ENCODE data around the gene LMBR1L. TPM values are rescaled to one million over a fixed set of nuclear protein-coding genes. Genes with fewer than 3 reads are reported as not detected.
"Not testable (repeated sequence)": the region's sequence is repeated elsewhere in the genome, so short reads cannot be mapped to it uniquely, and the experiment has no call there.

Gene LMBR1L
- 61.9 and 64.4 TPM in 2 replicates for total RNA-seq

GRCh38 chr12:49110464-49111155 is at the start of gene LMBR1L:
Gene LMBR1L (minus strand): TSS chr12:49110847. CDS start chr12:49110555, 292 bp downstream.
- intact Hi-C loops (cut with micrococcal nuclease), result loop anchor here (1.0 to 5.0 kb wide), 12 partner anchors 12 to 632 kb away; partner anchors contain the start of genes MCRS1, PRKAG1, TMBIM6 and TUBA1A

GRCh38 chr12:49160399-49160798 is 49.8 kb upstream of the LMBR1L start:
- intact Hi-C loops (cut with micrococcal nuclease), result no loop called here

- intact Hi-C loops (cut with micrococcal nuclease), result no loop called here
Observed at GRCh38 chr12:49154221-49154620, 43.6 kb upstream of the LMBR1L start.

- intact Hi-C loops (cut with micrococcal nuclease), result no loop called here
Observed at GRCh38 chr12:49147384-49147783, 36.7 kb upstream of the LMBR1L start.

GRCh38 chr12:49146406-49146805 is 35.8 kb upstream of the LMBR1L start:
- intact Hi-C loops (cut with micrococcal nuclease), result no loop called here

- intact Hi-C loops (cut with micrococcal nuclease), result no loop called here
Observed at GRCh38 chr12:49144384-49144783, 33.7 kb upstream of the LMBR1L start.

GRCh38 chr12:49138999-49139398 is 28.4 kb upstream of the LMBR1L start:
- intact Hi-C loops (cut with micrococcal nuclease), result no loop called here

- intact Hi-C loops (cut with micrococcal nuclease), result no loop called here
Observed at GRCh38 chr12:49138587-49138986, 27.9 kb upstream of the LMBR1L start.

GRCh38 chr12:49137476-49137875 is 26.8 kb upstream of the LMBR1L start:
- intact Hi-C loops (cut with micrococcal nuclease), result no loop called here

GRCh38 chr12:49136997-49137396 is 26.4 kb upstream of the LMBR1L start:
- intact Hi-C loops (cut with micrococcal nuclease), result not testable (repeated sequence)

GRCh38 chr12:49133590-49133989 is 22.9 kb upstream of the LMBR1L start:
- intact Hi-C loops (cut with micrococcal nuclease), result loop anchor here (5.0 kb wide), 3 partner anchors 69 to 609 kb away; partner anchors contain the start of genes CCNT1 and TMBIM6

GRCh38 chr12:49133014-49133413 is 22.4 kb upstream of the LMBR1L start:
- intact Hi-C loops (cut with micrococcal nuclease), result loop anchor here (5.0 kb wide), 3 partner anchors 69 to 609 kb away; partner anchors contain the start of genes CCNT1 and TMBIM6

- intact Hi-C loops (cut with micrococcal nuclease), result loop anchor here (1.0 to 5.0 kb wide), 8 partner anchors 57 to 610 kb away; partner anchors contain the start of genes CCNT1, KANSL2, PRKAG1 and PRPF40B
Observed at GRCh38 chr12:49131894-49132461, 21.3 kb upstream of the LMBR1L start.

- intact Hi-C loops (cut with micrococcal nuclease), result loop anchor here (1.0 to 5.0 kb wide), 8 partner anchors 58 to 611 kb away; partner anchors contain the start of genes CCNT1, KANSL2, PRKAG1 and PRPF40B
Observed at GRCh38 chr12:49131051-49131893, 20.6 kb upstream of the LMBR1L start, which contains the start of gene TUBA1B. Gene TUBA1B (minus strand): TSS chr12:49131395. CDS start chr12:49131300, 95 bp downstream.

GRCh38 chr12:49130151-49131050 is 19.8 kb upstream of the LMBR1L start:
- intact Hi-C loops (cut with micrococcal nuclease), result loop anchor here (1.0 to 5.0 kb wide), 16 partner anchors 20 to 612 kb away; partner anchors contain the start of genes CCNT1, DDX23, KANSL2 and LMBR1L

- intact Hi-C loops (cut with micrococcal nuclease), result loop anchor here (1.0 to 5.0 kb wide), 12 partner anchors 19 to 613 kb away; partner anchors contain the start of genes CCNT1, DDX23, LMBR1L and MCRS1
Observed at GRCh38 chr12:49129332-49130150, 18.9 kb upstream of the LMBR1L start.

- intact Hi-C loops (cut with micrococcal nuclease), result not testable (repeated sequence)
Observed at GRCh38 chr12:49127971-49128370, 17.3 kb upstream of the LMBR1L start.

GRCh38 chr12:49126852-49127763 is 16.5 kb upstream of the LMBR1L start:
- intact Hi-C loops (cut with micrococcal nuclease), result no loop called here
